ENCODE results near the gene NRIP3.

DNA sequence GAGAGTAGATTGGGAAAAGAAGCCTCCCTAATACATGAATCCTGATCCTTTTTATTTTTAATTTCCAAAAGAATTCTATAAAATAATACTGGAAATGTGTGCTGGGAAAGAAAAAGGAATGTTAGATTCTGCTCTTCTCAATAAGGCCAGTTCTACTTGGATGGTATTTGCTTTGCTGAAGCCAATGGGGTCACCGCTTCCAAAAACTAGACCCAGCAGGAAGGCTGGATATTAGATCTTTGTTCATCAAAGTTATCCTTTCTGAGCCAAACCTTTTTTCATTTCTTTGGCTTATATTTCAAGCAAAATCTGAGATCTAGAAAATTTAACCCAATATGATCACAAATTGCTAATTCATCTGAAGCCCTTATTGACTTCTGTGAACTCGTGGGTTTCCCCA, 46.2 kb upstream of the NRIP3 start:
- TF ChIP-seq, protein P1, sequence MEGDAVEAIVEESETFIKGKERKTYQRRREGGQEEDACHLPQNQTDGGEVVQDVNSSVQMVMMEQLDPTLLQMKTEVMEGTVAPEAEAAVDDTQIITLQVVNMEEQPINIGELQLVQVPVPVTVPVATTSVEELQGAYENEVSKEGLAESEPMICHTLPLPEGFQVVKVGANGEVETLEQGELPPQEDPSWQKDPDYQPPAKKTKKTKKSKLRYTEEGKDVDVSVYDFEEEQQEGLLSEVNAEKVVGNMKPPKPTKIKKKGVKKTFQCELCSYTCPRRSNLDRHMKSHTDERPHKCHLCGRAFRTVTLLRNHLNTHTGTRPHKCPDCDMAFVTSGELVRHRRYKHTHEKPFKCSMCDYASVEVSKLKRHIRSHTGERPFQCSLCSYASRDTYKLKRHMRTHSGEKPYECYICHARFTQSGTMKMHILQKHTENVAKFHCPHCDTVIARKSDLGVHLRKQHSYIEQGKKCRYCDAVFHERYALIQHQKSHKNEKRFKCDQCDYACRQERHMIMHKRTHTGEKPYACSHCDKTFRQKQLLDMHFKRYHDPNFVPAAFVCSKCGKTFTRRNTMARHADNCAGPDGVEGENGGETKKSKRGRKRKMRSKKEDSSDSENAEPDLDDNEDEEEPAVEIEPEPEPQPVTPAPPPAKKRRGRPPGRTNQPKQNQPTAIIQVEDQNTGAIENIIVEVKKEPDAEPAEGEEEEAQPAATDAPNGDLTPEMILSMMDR (IDR thresholded peaks at IDR 0.05; ENCODE audit: low read depth, low read length, poor library complexity, severe bottlenecking) = no peak
- no peak for TF ChIP-seq EZH2phosphoT487 (IDR thresholded peaks at IDR 0.05; ENCODE audit: borderline replicate concordance, low read length)

Data from DOHH2 (cell line).